GM12875 (cell line): ENCODE results near the gene SCARF2.

Experiments used
- H3K4me3 ChIP-seq: one replicate; pipeline ENCODE4 v1.5.1; 2011; ENCODE audit warnings: low read depth, low read length, control low read depth
- TF ChIP-seq, protein P1 (sequence below): IDR thresholded peaks from 2 replicates; pipeline ENCODE4 v1.5.1; 2011; ENCODE audit warnings: low read depth, mild to moderate bottlenecking, control low read depth, inconsistent platforms, low read length, moderate library complexity, borderline replicate concordance; ENCODE audit not compliant: insufficient read depth

The SCARF2 gene

DNA sequence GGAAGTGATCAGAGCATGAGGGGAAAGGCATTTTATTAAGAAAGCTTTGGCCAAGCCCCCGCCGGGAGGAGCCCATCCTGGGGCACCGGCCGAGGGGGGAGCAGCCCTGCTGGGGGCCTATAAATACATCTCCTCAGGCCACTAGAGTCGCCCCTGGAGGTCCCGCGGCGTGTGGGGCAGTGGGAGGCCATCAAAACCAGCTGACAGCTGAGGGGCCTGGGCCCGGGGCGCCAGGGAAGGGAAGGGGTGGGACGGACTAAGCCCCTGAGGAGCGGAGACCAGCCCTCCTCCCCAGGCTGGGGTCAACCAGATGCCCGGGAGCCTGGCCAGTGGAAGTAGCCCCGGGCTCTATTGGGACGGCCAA lies 13.1 kb downstream of the SCARF2 start:
- no peak overlapping the region for H3K4me3 ChIP-seq
- TF ChIP-seq, protein P1, sequence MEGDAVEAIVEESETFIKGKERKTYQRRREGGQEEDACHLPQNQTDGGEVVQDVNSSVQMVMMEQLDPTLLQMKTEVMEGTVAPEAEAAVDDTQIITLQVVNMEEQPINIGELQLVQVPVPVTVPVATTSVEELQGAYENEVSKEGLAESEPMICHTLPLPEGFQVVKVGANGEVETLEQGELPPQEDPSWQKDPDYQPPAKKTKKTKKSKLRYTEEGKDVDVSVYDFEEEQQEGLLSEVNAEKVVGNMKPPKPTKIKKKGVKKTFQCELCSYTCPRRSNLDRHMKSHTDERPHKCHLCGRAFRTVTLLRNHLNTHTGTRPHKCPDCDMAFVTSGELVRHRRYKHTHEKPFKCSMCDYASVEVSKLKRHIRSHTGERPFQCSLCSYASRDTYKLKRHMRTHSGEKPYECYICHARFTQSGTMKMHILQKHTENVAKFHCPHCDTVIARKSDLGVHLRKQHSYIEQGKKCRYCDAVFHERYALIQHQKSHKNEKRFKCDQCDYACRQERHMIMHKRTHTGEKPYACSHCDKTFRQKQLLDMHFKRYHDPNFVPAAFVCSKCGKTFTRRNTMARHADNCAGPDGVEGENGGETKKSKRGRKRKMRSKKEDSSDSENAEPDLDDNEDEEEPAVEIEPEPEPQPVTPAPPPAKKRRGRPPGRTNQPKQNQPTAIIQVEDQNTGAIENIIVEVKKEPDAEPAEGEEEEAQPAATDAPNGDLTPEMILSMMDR, result no peak

DNA sequence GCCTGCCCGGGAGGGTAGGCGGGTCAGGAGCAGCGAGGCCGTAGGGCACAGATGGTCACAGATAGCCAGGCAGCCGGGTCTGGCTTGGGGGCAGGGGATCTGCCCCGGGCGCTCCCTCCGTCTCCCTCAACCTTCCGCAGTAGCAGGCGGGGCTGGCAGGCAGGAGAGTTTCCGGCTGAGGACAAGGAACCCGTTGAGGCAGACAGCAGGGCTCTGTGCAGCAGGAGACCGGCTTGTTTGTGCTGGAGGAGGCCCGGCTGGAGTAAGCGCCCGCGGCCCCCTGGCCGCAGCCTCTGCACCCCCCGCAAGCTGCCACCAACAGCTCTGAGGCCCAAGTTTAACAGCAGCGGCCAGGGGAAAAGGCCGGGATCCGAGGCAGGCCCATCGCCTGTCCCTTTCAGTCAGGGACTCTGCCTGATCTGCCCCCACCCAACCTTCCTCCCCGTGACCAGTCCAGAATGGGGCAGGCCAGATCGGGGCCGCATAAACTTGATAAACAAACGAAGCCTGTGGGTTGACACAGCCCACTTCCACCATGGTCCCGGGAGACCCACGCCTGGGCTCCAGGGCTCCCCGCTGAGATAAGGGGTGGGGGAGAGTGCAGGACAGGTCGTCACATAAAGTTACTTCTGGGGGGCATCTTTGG lies 13.6 kb downstream of the SCARF2 start:
- H3K4me3 ChIP-seq, result no peak overlapping the region
- TF ChIP-seq, protein P1, result no peak

DNA sequence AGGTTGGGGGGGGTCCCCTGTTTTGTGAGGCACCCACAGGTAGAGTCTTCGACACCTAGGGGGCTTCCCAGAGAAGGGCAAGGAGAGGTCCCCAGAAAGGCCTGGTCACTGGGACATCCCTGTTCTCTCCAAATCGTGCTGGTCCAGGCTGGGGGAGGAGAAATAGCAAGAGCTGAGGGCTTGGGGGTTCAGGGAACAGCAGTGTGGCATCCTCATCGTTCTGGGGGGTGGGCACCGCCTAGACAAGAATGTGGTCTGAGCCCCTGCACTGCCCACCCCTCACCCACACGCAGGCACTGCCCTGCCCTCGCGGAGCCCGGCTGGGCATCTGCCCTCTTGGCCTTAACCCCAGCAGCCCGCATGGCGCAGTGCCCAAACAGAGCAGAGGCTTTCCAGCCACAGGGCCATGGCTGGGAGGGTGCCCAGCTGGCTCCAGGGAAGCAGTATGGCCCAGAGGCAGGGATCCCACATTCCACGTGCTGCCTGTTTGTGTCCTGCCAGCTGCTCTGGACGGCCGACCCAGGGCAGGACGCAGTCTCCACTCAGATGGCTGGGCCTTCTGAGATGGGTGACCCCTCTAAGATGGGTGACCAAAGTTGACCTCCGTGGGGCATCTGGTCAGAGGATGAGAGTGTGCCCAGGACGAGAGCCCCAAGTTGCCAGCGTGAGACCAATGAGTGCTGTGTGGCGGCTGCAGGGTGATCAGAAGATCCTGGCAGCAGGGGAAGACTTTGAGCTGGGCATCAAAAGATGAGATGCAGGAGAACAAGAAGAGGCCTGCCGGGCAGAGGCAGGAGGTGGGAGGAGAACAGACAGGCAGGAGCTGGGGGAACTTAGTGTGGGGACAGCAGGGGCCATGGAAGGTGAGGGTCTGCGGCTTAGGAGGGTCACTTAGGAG lies 14.4 kb downstream of the SCARF2 start:
- no peak overlapping the region for H3K4me3 ChIP-seq
- TF ChIP-seq, protein P1, result no peak

DNA sequence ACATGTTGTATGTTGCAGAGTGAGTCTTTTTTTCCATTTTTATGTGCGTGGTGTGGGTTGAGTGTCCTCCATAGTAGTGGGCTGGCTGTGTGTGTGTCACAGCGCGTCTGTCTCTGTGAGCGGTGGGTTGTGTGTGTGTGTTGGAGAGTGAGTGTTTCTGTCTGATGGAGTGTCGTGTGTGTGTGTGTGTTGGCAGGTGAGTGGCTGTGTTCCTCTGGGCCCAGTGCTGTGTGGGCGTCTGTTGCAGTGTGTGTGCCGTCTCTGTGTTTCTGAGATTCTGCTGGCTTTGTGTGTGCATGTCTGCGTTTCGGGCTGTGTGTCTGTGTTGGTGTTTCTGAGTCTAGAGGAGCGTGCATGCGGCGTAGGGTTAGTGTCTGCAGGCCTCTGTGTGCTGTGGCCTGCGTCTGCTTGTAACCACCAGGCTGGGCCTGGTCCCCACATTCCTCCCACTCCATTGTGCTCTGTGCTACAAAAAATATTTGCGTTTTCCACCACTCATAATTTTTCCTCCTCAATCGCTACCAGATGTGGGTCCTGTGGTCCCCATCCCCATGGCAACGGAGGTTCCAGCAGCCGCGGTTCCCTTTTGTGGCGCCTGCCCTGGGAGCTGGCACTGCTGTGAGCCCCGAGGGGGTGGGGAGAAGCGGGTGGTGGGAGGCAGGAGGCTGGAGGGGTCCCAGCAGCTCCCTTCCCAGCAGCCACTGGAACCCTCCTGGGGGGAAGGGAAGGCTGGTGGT lies 15.2 kb downstream of the SCARF2 start:
- H3K4me3 ChIP-seq, result no peak overlapping the region
- TF ChIP-seq, protein P1, result no peak

DNA sequence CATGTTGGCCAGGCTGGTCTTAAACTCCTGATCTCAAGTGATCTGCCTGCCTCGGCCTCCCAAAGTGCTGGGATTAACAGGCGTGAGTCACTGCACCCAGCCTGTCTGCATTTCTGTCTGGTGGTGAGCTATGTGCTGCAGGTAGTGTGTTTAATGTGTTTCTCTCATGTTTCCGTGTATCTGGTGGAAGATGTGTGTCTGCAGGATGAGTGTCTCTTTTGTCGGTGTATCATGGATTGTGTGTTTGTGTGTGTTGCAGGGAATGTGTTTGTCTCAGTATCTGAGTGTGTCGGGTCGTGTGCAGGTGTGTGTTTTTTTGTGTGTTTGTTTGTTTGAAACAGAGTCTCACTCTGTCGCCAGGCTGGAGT lies 16.1 kb downstream of the SCARF2 start:
- H3K4me3 ChIP-seq, result no peak overlapping the region
- TF ChIP-seq, protein P1, result no peak

DNA sequence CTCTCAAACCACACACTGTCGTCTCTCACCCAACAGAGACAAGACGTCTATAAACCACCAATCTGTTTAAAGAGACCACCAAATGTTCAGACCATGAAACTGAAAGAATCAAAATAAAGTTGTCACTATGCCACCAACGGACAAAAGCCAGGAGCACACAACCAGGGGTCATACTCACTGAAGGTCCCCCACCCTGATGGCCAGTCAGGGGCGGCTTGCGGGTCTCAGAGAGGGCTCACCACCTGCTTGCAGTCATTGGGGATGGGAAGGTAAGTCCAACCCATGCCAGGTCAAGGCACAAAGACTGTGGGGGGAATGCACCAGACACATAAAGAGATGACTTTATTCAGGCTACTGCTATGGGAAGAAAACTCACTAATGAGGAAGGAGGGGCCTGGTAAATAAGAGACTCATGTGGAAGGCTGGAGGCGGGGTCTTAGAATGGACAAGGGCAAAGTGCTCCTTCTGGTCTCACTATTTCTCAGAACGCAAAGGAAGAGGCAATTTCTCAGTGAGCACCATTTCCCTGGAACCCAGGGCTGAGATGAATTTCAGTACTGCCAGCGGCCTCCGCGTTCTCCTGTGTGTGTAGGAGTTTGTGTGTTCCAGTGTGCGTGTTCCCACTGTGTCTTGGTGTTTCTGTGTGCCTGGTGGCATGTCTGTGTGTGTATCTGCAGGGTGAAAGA lies 17.3 kb downstream of the SCARF2 start:
- TF ChIP-seq, protein P1, result no peak
- no peak overlapping the region for H3K4me3 ChIP-seq
